Bronchial epithelial cell (primary cell): ENCODE measurements around the gene ARL15. TPM values are rescaled to one million over a fixed set of nuclear protein-coding genes. Genes with fewer than 3 reads are reported as not detected.

Experiments used
- DNase-seq: peaks from one replicate; pipeline ENCODE4 v3.0.0-alpha.2; 2010; ENCODE audit warnings: low read depth
- FAIRE-seq: peaks from 2 replicates; lab custom pipeline; 2011; peaks lifted over from hg19 to GRCh38; lab: Jason Lieb, UNC
- H3K27me3 ChIP-seq: 2 replicates; pipeline ENCODE4 v1.5.1; 2011; ENCODE audit warnings: low read length; ENCODE audit not compliant: control insufficient read depth, insufficient read depth
- H3K36me3 ChIP-seq: 2 replicates; pipeline ENCODE4 v1.5.1; 2011; ENCODE audit warnings: low read length; ENCODE audit not compliant: control insufficient read depth, insufficient read depth
- H3K4me3 ChIP-seq: 2 replicates; pipeline ENCODE4 v1.5.1; 2011; ENCODE audit warnings: mild to moderate bottlenecking, low read depth, low read length, control low read depth
- total RNA-seq: library from RNA; depleted of rRNA; stranded (reverse); fragments of >200 nt; gene quantifications from 2 replicates; pipeline ENCODE4 v1.2.1, GENCODE V29; 2014
- TF ChIP-seq, protein P1 (sequence below): IDR thresholded peaks from 2 replicates; pipeline ENCODE4 v1.5.1; 2011; ENCODE audit warnings: mild to moderate bottlenecking, moderate library complexity, low read length, control low read depth, inconsistent platforms; ENCODE audit not compliant: insufficient read depth, severe bottlenecking

ARL15 gene
- total RNA-seq, 1 donor from 2014 or later = 13.7 TPM

DNA sequence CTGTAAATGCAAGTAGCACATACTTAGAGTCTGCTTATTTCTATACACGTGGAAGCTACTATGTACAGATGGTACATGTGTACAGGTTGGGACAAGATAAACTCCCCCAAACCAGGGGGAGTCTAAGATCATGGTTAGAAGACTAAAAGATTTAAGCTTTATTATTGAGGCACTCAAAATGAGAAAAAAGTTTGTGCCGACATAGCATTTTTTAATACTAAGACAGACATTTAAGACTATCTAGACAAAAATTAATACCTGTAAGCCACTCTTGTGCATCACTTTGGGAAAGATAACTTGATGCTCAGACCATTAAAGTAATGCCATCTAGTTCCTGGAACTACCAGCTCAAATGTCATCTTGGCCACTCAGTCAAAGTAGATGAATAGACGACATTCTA lies 279.4 kb downstream of the ARL15 start:
- no peak overlapping the region for H3K4me3 ChIP-seq
- H3K27me3 ChIP-seq = no peaks in the 10 kb centered on the region
- TF ChIP-seq, protein P1, sequence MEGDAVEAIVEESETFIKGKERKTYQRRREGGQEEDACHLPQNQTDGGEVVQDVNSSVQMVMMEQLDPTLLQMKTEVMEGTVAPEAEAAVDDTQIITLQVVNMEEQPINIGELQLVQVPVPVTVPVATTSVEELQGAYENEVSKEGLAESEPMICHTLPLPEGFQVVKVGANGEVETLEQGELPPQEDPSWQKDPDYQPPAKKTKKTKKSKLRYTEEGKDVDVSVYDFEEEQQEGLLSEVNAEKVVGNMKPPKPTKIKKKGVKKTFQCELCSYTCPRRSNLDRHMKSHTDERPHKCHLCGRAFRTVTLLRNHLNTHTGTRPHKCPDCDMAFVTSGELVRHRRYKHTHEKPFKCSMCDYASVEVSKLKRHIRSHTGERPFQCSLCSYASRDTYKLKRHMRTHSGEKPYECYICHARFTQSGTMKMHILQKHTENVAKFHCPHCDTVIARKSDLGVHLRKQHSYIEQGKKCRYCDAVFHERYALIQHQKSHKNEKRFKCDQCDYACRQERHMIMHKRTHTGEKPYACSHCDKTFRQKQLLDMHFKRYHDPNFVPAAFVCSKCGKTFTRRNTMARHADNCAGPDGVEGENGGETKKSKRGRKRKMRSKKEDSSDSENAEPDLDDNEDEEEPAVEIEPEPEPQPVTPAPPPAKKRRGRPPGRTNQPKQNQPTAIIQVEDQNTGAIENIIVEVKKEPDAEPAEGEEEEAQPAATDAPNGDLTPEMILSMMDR = no peak
- no peaks in the 10 kb centered on the region for H3K36me3 ChIP-seq
- FAIRE-seq (no peak), DNase-seq (no peak)

DNA sequence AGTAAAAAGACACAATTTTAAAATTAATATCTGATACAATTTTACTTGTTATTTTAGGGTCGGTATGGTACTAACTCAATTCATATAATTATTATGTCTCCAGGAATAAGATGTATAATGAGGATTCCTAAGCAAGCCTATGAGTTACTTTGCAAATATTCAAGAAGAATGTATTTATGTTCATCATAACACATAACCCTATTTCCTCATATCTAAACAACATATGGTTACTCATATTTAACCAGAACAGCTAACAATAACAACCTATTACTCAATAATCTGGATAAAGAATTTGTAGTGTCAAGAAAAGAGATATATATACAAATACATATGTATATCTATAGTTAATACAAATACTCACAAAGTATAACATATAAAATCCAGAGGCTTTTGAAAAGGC lies 285.9 kb downstream of the ARL15 start:
- FAIRE-seq = no peak
- TF ChIP-seq, protein P1 = no peak
- H3K36me3 ChIP-seq = no peaks in the 10 kb centered on the region

DNA sequence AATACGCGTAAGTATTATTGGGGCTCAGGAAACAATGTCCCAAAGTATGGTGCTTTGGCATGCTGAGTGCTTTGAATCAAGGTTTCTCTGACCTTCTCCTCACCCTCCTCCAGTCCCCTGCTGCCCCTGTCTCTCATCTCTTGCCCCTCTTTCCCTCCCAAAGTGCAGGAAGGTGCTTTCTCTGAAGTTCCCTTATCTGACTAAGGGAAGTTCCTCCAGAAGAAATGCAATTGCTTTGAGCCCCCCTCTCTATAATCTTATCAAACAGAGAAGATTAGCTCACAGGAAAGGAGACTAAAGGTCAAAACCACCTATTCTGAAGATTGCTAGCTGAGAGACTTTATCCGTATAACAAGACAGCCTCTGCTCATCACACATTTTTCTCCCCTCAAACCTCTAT lies 288.1 kb downstream of the ARL15 start:
- Histone ChIP-seq H3K4me3 (no peak overlapping the region), H3K36me3 (no peaks in the 10 kb centered on the region), H3K27me3 (no peaks in the 10 kb centered on the region)
- TF ChIP-seq, protein P1 = no peak
- FAIRE-seq = no peak
- no peak for DNase-seq

More for the DNA sequence above, 285.9 kb downstream of the ARL15 start:
- DNase-seq = peak; percentile 89
- Histone ChIP-seq H3K4me3 (no peak overlapping the region), H3K27me3 (no peaks in the 10 kb centered on the region)

DNA sequence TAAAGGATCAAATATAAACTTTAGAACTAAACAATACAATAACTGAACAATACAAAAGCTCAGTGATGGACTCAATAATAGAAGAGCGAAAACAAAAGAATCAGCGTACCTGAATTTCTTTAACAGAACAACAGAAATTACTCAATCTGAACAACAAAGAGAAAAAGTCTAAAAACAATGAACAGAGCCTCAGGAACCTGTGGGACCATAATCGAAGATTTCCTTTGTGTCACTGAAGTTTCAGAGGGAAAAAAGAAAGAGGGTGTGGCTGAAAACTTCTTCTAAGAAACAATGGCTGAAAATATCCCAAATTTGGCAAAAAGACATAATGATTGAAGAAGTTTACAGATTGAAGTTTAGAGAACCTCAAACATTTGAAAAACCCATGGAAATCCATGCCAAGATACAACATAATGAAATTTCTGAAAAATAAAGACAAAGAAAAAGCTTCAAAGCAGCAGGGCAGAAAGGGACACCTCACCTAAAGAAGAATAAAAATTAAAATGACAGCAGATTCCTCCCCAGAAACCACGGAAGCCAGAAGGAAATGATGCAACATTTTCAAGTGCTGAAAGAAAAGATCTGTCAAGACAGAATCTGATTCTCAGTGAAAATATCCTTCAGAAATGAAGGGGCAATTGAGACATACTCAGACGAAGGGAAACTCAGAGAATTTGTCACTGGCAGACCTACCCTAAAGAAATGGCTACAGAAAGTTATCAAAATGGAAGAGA lies 288.8 kb downstream of the ARL15 start:
- no peaks in the 10 kb centered on the region for H3K36me3 ChIP-seq
- TF ChIP-seq, protein P1 = no peak
- H3K27me3 ChIP-seq = no peaks in the 10 kb centered on the region
- no peak overlapping the region for H3K4me3 ChIP-seq
- DNase-seq (peak; percentile 38), FAIRE-seq (no peak)

DNA sequence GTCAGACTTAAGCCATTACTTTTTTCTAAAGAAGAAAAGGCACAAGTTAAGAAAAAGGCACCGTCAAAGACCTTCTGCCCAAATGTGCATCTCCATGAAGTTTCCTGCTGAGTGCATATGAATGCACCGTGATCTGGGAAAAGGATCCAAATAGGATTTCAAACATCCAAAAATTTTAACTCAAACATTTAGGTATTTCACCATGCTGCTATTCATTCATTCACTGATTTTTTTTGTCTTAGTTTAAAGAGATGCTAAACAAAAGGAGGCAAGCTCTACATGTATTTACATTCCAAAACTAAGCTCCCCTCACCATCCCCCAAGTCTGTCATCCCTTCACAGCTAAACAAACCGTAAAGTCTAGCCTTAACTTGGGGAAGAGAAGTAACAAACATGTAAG lies 291.9 kb downstream of the ARL15 start:
- no peak for DNase-seq
- Histone ChIP-seq H3K27me3 (no peaks in the 10 kb centered on the region), H3K36me3 (no peaks in the 10 kb centered on the region), H3K4me3 (no peak overlapping the region)
- FAIRE-seq = no peak
- TF ChIP-seq, protein P1 = no peak

DNA sequence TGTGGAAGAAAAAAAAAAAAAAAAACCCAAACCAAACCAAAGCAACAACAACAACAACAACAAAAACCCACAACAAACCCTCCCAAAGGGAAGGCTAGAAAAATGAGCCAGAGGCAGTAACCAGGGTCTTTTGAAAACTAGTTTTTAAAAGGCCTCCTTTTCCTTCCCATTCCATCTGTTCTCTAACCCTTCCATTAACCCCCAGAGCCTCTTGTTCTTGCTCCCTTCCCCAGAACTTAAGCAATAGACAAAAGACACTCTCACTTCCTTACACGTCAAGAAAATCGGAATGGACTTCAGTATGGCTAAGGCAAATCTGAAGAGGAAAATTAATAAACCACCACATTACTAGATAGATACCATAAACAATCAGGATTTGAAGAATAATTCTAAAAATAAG lies 292.8 kb downstream of the ARL15 start:
- TF ChIP-seq, protein P1 = no peak
- Histone ChIP-seq H3K27me3 (no peaks in the 10 kb centered on the region), H3K4me3 (no peak overlapping the region), H3K36me3 (no peaks in the 10 kb centered on the region)
- no peak for FAIRE-seq
- DNase-seq = no peak
